Endometrial microvascular endothelial cells (primary cell): ENCODE data around the gene CDH23. TPM values are rescaled to one million over a fixed set of nuclear protein-coding genes. Genes with fewer than 3 reads are reported as not detected.

Experiments used
- in situ Hi-C: cut with HindIII; loops from 2 replicates; pipeline ENCODE4 v1.10.0; 2017; ENCODE audit warnings: low sequenced_read_pairs, low pct_unique_long_range_greater_than_20kb; ENCODE audit errors: inconsistent ontology term
- total RNA-seq: library from RNA; depleted of rRNA; stranded (reverse); fragments of >200 nt; gene quantifications from one replicate; pipeline ENCODE4 v1.2.3, GENCODE V29; 2015; ENCODE audit errors: inconsistent ontology term

The CDH23 gene
- total RNA-seq, 1 donor from 2014 or later: 0.09 TPM

- in situ Hi-C loops: no loop called here
Observed at GRCh38 chr10:71659737-71660136, 263.0 kb downstream of the CDH23 start.

DNA sequence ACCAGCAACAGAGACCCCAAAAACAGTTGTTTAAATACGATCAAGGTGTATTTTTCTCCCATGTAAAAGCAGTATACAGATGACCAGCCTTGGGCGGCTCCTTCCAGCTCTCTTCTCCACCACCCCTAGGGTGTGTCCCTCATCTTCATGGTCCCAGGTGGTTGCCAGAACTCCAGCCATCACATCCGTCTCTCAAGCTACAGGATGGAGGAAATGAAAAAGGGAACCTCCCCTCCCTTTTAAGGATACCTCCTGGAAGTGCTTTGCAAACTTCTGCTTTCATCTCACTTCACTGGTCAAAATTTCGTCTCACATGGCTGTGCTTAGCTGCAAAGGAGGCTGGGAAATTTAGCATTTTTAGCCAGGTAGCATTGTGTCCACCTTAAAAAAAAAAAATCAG lies 263.6 kb downstream of the CDH23 start:
- in situ Hi-C loops: no loop called here

DNA sequence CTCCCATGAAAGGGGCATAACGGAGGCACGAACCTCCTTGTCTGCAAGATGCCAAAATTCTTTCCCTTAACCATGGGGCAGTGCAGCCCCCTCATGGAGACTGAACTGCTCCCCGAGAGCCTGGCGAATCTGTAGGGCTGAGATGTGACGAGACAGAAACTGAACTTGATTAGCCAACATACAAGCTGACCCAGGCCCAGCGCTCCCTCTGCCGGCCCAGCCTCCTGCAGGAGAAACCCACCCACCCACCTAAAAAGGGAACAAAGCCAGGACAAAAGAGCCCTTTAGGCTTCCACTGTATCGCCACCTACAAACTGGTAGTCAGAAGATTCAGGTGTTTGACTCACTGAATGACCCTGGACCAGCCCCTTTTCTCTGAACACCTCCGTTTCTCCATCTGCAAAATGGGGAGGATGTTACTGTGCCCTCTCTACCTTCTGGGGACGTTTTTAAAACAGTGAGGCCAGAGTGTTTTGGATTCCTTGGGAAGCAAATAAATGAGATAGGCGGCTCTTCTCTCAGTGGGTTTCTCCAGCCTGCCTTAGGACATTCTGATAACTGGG lies 264.4 kb downstream of the CDH23 start:
- in situ Hi-C loops: no loop called here

DNA sequence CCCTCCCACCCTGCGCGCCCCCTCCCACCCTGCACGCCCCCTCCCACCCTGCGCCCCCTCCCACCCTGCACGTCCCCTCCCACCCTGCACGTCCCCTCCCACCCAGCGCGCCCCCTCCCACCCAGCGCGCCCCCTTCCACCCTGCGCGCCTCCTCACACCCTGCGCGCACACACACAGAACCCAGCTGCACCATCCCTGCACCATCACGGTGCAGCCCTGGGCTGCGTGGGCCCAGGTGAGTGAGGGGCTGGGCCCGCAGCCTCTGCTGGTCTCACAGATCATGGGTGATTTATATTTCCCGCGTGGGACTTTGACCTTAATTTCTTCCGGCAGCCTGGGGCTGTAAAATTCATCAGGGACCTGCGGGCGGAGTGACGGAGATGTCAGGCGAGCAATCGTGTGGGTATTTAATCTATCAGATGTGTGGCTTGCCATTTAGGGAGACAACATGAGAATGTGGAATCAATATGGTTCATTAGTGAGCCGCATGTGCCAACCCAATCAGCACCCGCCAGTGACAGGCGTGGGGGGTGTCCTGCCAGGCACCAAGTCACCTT lies 265.1 kb downstream of the CDH23 start:
- in situ Hi-C loops: no loop called here

GRCh38 chr10:71663311-71663710 lies 266.6 kb downstream of the CDH23 start:
- in situ Hi-C loops: no loop called here

DNA sequence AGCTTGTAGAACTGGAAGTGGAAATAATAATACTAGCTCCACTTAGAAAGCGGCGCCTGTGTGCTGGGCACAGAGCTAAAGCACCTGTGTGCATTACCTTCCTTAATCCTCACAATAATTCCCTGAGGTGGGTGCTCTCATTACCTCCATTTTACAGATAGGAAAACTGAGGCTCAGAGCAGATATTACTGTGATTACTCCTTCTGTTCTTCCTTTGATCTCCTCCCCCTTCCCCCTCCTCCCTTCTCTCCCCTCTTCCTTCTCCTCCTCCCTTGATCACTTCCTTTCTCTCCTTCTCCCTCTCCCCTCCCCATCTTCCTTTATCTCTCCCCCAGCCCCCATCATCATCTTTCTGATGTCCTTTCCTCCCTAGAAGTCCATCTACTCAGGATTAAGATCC lies 267.9 kb downstream of the CDH23 start:
- in situ Hi-C loops: no loop called here

GRCh38 chr10:71665456-71665855 lies 268.7 kb downstream of the CDH23 start:
- in situ Hi-C loops: no loop called here

DNA sequence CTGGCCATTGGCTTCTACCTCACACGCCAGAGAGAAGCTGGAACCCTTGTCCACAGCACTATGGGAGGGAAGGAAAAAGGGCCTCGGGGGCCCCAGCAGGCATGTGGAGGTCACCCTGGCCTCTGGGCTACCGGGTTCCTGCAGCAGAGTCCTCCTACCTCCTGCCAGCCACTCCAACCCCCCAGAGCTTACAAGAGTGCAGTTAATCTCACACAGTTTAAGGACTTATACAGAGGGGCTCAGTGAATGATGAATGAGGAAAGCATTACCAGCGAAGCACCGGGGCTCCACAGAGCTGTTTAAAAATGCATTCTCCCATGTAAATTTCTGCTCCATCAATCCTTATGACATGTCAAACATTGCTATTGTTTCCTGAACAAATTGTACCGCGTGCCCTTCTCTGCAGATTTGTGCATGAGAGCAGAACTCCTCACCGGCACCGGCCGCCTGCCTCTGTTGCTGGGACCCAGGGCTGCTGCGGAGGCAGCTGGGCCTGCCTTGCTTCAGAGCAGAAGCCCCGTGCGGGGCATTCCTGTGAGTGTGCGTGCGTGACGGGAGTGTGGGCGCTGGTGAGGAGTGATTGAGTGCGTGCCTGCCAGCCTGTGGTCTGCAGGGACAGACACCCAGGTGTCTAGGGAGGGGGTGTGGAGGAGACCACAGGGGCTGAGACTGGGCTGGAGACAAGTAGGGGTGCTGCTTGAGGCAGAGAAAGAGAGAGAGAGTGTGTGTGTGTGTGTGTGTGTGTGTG lies 270.1 kb downstream of the CDH23 start:
- in situ Hi-C loops: no loop called here

GRCh38 chr10:71667387-71667752 lies 270.6 kb downstream of the CDH23 start:
- in situ Hi-C loops: no loop called here

- in situ Hi-C loops: no loop called here
Observed at GRCh38 chr10:71671994-71672946, 275.6 kb downstream of the CDH23 start.

DNA sequence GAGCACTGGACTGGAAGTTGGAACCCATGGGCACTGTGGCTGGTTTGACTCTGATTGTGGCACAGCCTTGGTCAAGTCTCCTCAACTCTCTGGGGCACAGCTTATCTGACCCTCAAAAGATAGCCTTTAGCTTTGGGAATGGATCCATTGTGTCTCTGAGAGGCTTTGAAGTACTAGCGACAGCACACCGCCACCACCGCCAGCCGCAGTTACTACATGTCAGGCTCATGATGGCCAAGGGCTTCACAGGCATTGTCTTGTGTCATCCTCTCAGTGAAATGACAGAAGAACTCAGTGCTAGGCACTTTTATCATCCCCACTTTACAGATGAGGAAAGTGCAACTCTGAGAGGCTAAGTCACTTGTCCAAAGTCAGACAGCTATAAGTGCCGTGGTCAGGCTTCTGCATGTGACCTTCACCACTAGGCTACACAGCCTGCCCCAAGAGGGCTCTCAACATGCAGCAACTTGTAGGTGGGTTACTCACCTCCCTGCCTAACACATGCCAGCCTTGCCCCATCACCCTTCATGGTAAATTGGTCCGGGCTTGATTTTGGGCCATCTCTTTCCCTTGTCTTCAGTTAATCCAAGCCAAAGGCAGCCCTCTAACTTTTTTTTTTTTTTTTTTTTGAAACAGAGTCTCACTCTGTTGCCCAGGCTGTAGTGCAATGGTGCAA lies 278.7 kb downstream of the CDH23 start:
- in situ Hi-C loops: no loop called here

- in situ Hi-C loops: no loop called here
Observed at GRCh38 chr10:71677261-71677660, 280.5 kb downstream of the CDH23 start.

GRCh38 chr10:71678057-71678805 lies 281.5 kb downstream of the CDH23 start:
- in situ Hi-C loops: no loop called here

GRCh38 chr10:71679425-71679824 lies 282.7 kb downstream of the CDH23 start:
- in situ Hi-C loops: no loop called here

DNA sequence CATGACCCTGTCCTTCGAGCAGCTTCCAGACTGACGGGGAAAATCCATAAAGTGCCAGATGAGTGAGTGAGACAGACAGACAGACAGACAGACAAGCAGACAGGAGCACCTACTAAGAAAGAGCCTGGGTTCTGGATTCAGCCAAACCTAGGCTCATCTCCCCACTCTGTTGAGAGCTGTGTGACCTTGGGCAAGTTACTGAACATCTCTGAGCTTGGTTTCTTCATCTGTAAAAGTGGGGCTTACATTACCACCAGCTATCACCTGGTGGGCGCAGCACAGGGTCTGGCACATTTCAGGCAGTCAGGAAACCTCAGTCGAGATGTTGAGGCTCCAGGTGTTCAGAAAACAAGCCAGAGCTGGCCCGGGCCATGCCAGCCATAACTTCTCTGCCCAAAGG lies 285.3 kb downstream of the CDH23 start:
- in situ Hi-C loops: no loop called here

DNA sequence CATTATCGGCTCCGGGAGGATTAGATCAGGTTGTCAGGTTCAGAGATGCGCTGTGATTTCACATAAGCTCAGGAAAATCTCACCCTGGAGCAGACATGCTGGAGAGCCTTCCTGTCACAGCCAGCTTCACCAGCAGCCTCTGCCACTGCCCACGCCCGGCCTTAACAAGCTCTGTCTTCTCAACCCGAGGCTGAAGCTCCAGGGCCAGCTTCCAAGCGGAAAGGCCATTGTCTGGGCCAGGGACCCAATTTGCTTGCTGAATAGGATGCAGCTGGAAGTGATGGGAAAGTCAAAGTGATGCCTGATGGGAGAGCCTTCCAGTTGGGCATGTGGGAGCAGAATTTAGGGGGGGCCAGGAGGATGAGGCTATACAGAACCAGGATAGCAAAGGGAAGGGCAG lies 286.6 kb downstream of the CDH23 start:
- in situ Hi-C loops: no loop called here

GRCh38 chr10:71684356-71685173 lies 287.8 kb downstream of the CDH23 start:
- in situ Hi-C loops: no loop called here
